ENCODE data around the gene TXNRD2. TPM values are rescaled to one million over a fixed set of nuclear protein-coding genes. Genes with fewer than 3 reads are reported as not detected.

Gene TXNRD2
- total RNA-seq, 1 experiment from 2014 or later, result 29.5 TPM

- intact Hi-C loops (cut with micrococcal nuclease; ENCODE audit: unreplicated experiment) (loop anchor here (5.0 kb wide), 1 partner anchor 40 kb away; no protein-coding TSS in a partner anchor), in situ Hi-C loops (cut with HindIII; ENCODE audit: low pct_unique_long_range_greater_than_20kb, low sequenced_read_pairs) (no loop called here)
- TF ChIP-seq CTCF (IDR thresholded peaks at IDR 0.05) (no peak), REST (IDR thresholded peaks at IDR 0.05; ENCODE audit: insufficient read depth in 1 of 2, low read depth in 2 of 2, low read length in 1 of 2) (no peak), POLR2AphosphoS5 (IDR thresholded peaks at IDR 0.05; ENCODE audit: low read depth, low read length) (no peak), SIN3A (IDR thresholded peaks at IDR 0.05; ENCODE audit: borderline replicate concordance, insufficient read depth, low read depth, low read length) (no peak)
- Histone ChIP-seq H3K9me3 (ENCODE audit: control insufficient read depth, insufficient read depth, low read depth, low read length) (no peaks in the 10 kb centered on the region), H3K36me3 (ENCODE audit: control insufficient read depth, insufficient read depth, low read length) (no peaks in the 10 kb centered on the region), H3K4me3 (ENCODE audit: low read depth in 2 of 2, low read length in 2 of 2) (no peak overlapping the region), H3K27ac (ENCODE audit: low read length) (no peak overlapping the region), H3K4me1 (ENCODE audit: control insufficient read depth, insufficient read depth, low read length) (peaks cover 11% of the 10 kb centered on the region), H3K27me3 (ENCODE audit: control insufficient read depth, insufficient read depth, low read length) (no peaks in the 10 kb centered on the region)
- CTCF ChIA-PET, result no interaction called here
- ATAC-seq, result no peak
- POLR2A ChIA-PET, result no interaction called here
- DNase-seq (ENCODE audit: low read depth, low spot score), result no peak
- BruUV-seq (replicated peaks), result no TSS peak
Measured at GRCh38 chr22:19972251-19972650, 30.6 kb upstream of the TXNRD2 start.

- CTCF ChIA-PET, result no interaction called here
Measured at GRCh38 chr22:19971276-19972124, 29.9 kb upstream of the TXNRD2 start.

More at GRCh38 chr22:19971276-19972124, 29.9 kb upstream of the TXNRD2 start:
- POLR2A ChIA-PET, result no interaction called here
- Histone ChIP-seq H3K4me3 (ENCODE audit: low read depth in 2 of 2, low read length in 2 of 2) (no peak overlapping the region), H3K27me3 (ENCODE audit: control insufficient read depth, insufficient read depth, low read length) (no peaks in the 10 kb centered on the region), H3K4me1 (ENCODE audit: control insufficient read depth, insufficient read depth, low read length) (peaks cover 11% of the 10 kb centered on the region), H3K36me3 (ENCODE audit: control insufficient read depth, insufficient read depth, low read length) (no peaks in the 10 kb centered on the region), H3K9me3 (ENCODE audit: control insufficient read depth, insufficient read depth, low read depth, low read length) (no peaks in the 10 kb centered on the region), H3K27ac (ENCODE audit: low read length) (no peak overlapping the region)
- ATAC-seq (no peak), DNase-seq (ENCODE audit: low read depth, low spot score) (no peak)
- TF ChIP-seq SIN3A (IDR thresholded peaks at IDR 0.05; ENCODE audit: borderline replicate concordance, insufficient read depth, low read depth, low read length) (no peak), TCF7L2 (IDR thresholded peaks at IDR 0.05; ENCODE audit: low read depth, low read length) (no peak), CTCF (IDR thresholded peaks at IDR 0.05) (no peak), REST (IDR thresholded peaks at IDR 0.05; ENCODE audit: insufficient read depth in 1 of 2, low read depth in 2 of 2, low read length in 1 of 2) (no peak), POLR2AphosphoS5 (IDR thresholded peaks at IDR 0.05; ENCODE audit: low read depth, low read length) (no peak)
- intact Hi-C loops (cut with micrococcal nuclease; ENCODE audit: unreplicated experiment), result loop anchor here (5.0 kb wide), 1 partner anchor 41 kb away; no protein-coding TSS in a partner anchor
- BruUV-seq (replicated peaks), result no TSS peak
- in situ Hi-C loops (cut with HindIII; ENCODE audit: low pct_unique_long_range_greater_than_20kb, low sequenced_read_pairs), result no loop called here

Data from Panc1 (cell line).